HEK293 (cell line): Measurements from ENCODE around the gene ALDH7A1.

ENCODE experiments used
- CTCF ChIA-PET: fragments of 350-600 bp; formaldehyde crosslinking; extraction: SDS; loops from one replicate; lab custom pipeline; 2021; ENCODE audit warnings: antibody characterized with exemption; lab: Yijun Ruan, JAX
- POLR2A ChIA-PET: fragments of 300-600 bp; formaldehyde crosslinking; extraction: SDS; loops from one replicate; lab custom pipeline; 2020; ENCODE audit warnings: antibody characterized with exemption, inconsistent platforms; lab: Yijun Ruan, JAX
- H3K27ac ChIP-seq: fragments of 200-500 bp; sonication (Bioruptor generic); 2 replicates; pipeline ENCODE4 v1.5.1; 2014; ENCODE audit warnings: low read depth, low read length, control low read depth, inconsistent platforms; ENCODE audit errors: extremely low read depth
- H3K36me3 ChIP-seq, 2 experiments: fragments of 200-500 bp in 1 of 2; sonication (Bioruptor generic) in 1 of 2; 1 replicate in 1 of 2; 2 replicates in 1 of 2; pipeline ENCODE4 v1.5.1; 2014 to 2017; ENCODE audit warnings: inconsistent platforms in 2 of 2, low read length in 2 of 2; ENCODE audit not compliant: control insufficient read depth in 2 of 2, insufficient read depth in 1 of 2
- H3K4me1 ChIP-seq: fragments of 200-500 bp; sonication (Bioruptor generic); 2 replicates; pipeline ENCODE4 v1.5.1; 2014; ENCODE audit warnings: mild to moderate bottlenecking, low read length, inconsistent platforms; ENCODE audit not compliant: control insufficient read depth, insufficient read depth
- H3K4me3 ChIP-seq: 2 replicates; pipeline ENCODE4 v1.5.1; 2011; ENCODE audit warnings: low read depth, mild to moderate bottlenecking, control low read depth, low read length, moderate library complexity
- H3K9me3 ChIP-seq: fragments of 200-500 bp; sonication (Bioruptor generic); 2 replicates; pipeline ENCODE4 v1.5.1; 2014; ENCODE audit warnings: low read depth, low read length, inconsistent platforms; ENCODE audit not compliant: control insufficient read depth, insufficient read depth
- BCL11A ChIP-seq: fragments of 450-650 bp; formaldehyde crosslinking; IDR thresholded peaks from 2 replicates; pipeline ENCODE4 v1.5.1; 2016; ENCODE audit warnings: low read depth, missing biosample characterization, missing genetic modification characterization
- IKZF3 ChIP-seq: fragments of 450-650 bp; IDR thresholded peaks from 2 replicates; pipeline ENCODE4 v1.5.0; 2018; ENCODE audit warnings: missing biosample characterization, mild to moderate bottlenecking, missing genetic modification characterization, moderate library complexity
- KLF8 ChIP-seq: fragments of 450-650 bp; formaldehyde crosslinking; IDR thresholded peaks from 2 replicates; pipeline ENCODE4 v1.5.1; 2016; ENCODE audit warnings: missing biosample characterization, missing genetic modification characterization
- MZF1 ChIP-seq: fragments of 450-650 bp; formaldehyde crosslinking; IDR thresholded peaks from 2 replicates; pipeline ENCODE4 v1.5.1; 2017; ENCODE audit warnings: missing biosample characterization, missing genetic modification characterization, borderline replicate concordance
- OSR2 ChIP-seq: fragments of 450-650 bp; formaldehyde crosslinking; IDR thresholded peaks from 2 replicates; pipeline ENCODE4 v1.5.1; 2016; ENCODE audit warnings: missing biosample characterization, missing genetic modification characterization
- PRDM1 ChIP-seq: fragments of 450-650 bp; formaldehyde crosslinking; IDR thresholded peaks from 2 replicates; pipeline ENCODE4; 2016; ENCODE audit warnings: missing biosample characterization, missing genetic modification characterization
- SETDB1 ChIP-seq: IDR thresholded peaks from one replicate; pipeline ENCODE4 v1.6.1; 2017; ENCODE audit warnings: mild to moderate bottlenecking, low read length, moderate library complexity, mixed read lengths; ENCODE audit not compliant: insufficient read length
- WT1 ChIP-seq: fragments of 450-650 bp; formaldehyde crosslinking; IDR thresholded peaks from 2 replicates; pipeline ENCODE4 v1.5.1; 2016; ENCODE audit warnings: missing biosample characterization, missing genetic modification characterization
- ZBTB20 ChIP-seq: fragments of 450-650 bp; formaldehyde crosslinking; IDR thresholded peaks from 2 replicates; pipeline ENCODE4 v1.5.1; 2016; ENCODE audit warnings: missing biosample characterization, missing genetic modification characterization
- ZBTB44 ChIP-seq: fragments of 450-650 bp; IDR thresholded peaks from 2 replicates; pipeline ENCODE4 v1.5.1; 2018; ENCODE audit warnings: missing biosample characterization, mild to moderate bottlenecking, missing genetic modification characterization
- ZEB2 ChIP-seq: fragments of 450-650 bp; formaldehyde crosslinking; IDR thresholded peaks from 2 replicates; pipeline ENCODE4 v1.5.1; 2016; ENCODE audit warnings: missing biosample characterization, missing genetic modification characterization
- ZFP3 ChIP-seq: fragments of 450-650 bp; formaldehyde crosslinking; IDR thresholded peaks from 2 replicates; pipeline ENCODE4 v1.5.1; 2016; ENCODE audit warnings: low read depth, missing biosample characterization, missing genetic modification characterization
- ZNF146 ChIP-seq: fragments of 450-650 bp; formaldehyde crosslinking; IDR thresholded peaks from 2 replicates; pipeline ENCODE4 v1.5.1; 2016; ENCODE audit warnings: missing biosample characterization, missing genetic modification characterization
- ZNF211 ChIP-seq: fragments of 450-650 bp; formaldehyde crosslinking; IDR thresholded peaks from 2 replicates; pipeline ENCODE4 v1.5.1; 2016; ENCODE audit warnings: low read depth, missing biosample characterization, missing genetic modification characterization
- ZNF221 ChIP-seq: fragments of 450-650 bp; formaldehyde crosslinking; IDR thresholded peaks from 2 replicates; pipeline ENCODE4 v1.5.1; 2017; ENCODE audit warnings: missing biosample characterization, missing genetic modification characterization, borderline replicate concordance
- ZNF223 ChIP-seq: fragments of 450-650 bp; formaldehyde crosslinking; IDR thresholded peaks from 2 replicates; pipeline ENCODE4 v1.5.1; 2016; ENCODE audit warnings: missing biosample characterization, missing genetic modification characterization
- ZNF23 ChIP-seq: fragments of 450-650 bp; formaldehyde crosslinking; IDR thresholded peaks from 2 replicates; pipeline ENCODE4 v1.5.1; 2016; ENCODE audit warnings: missing biosample characterization, missing genetic modification characterization, borderline replicate concordance
- ZNF302 ChIP-seq: fragments of 450-650 bp; formaldehyde crosslinking; IDR thresholded peaks from 2 replicates; pipeline ENCODE4 v1.5.1; 2016; ENCODE audit warnings: missing biosample characterization, missing genetic modification characterization, low read depth
- ZNF560 ChIP-seq: fragments of 450-650 bp; formaldehyde crosslinking; IDR thresholded peaks from 2 replicates; pipeline ENCODE4 v1.5.1; 2017; ENCODE audit warnings: missing biosample characterization, missing genetic modification characterization, borderline replicate concordance
- ZNF585B ChIP-seq: fragments of 450-650 bp; formaldehyde crosslinking; IDR thresholded peaks from 2 replicates; pipeline ENCODE4 v1.5.1; 2016; ENCODE audit warnings: missing biosample characterization, missing genetic modification characterization
- ZNF610 ChIP-seq: fragments of 450-650 bp; formaldehyde crosslinking; IDR thresholded peaks from 2 replicates; pipeline ENCODE4 v1.5.1; 2016; ENCODE audit warnings: missing biosample characterization, missing genetic modification characterization, borderline replicate concordance
- ZNF701 ChIP-seq: fragments of 450-650 bp; formaldehyde crosslinking; IDR thresholded peaks from 2 replicates; pipeline ENCODE4 v1.5.1; 2016; ENCODE audit warnings: missing biosample characterization, missing genetic modification characterization
- ZNF707 ChIP-seq: fragments of 450-650 bp; formaldehyde crosslinking; IDR thresholded peaks from 2 replicates; pipeline ENCODE4 v1.5.1; 2016; ENCODE audit warnings: missing biosample characterization, missing genetic modification characterization
- ZNF791 ChIP-seq: fragments of 450-650 bp; formaldehyde crosslinking; IDR thresholded peaks from 2 replicates; pipeline ENCODE4 v1.5.1; 2016; ENCODE audit warnings: missing biosample characterization, missing genetic modification characterization
- ZXDB ChIP-seq: fragments of 450-650 bp; formaldehyde crosslinking; IDR thresholded peaks from 2 replicates; pipeline ENCODE4 v1.5.1; 2016; ENCODE audit warnings: missing biosample characterization, missing genetic modification characterization
- TF ChIP-seq, protein P1 (sequence below): fragments of 450-650 bp; formaldehyde crosslinking; IDR thresholded peaks from 2 replicates; pipeline ENCODE4 v1.5.1; 2016; ENCODE audit warnings: missing biosample characterization, missing genetic modification characterization
- TF ChIP-seq, protein P2 (sequence below): fragments of 450-650 bp; formaldehyde crosslinking; IDR thresholded peaks from 2 replicates; pipeline ENCODE4 v1.5.1; 2016; ENCODE audit warnings: missing biosample characterization, missing genetic modification characterization
- TF ChIP-seq, protein P3 (sequence below): fragments of 450-650 bp; formaldehyde crosslinking; IDR thresholded peaks from 2 replicates; pipeline ENCODE4 v1.5.1; 2017; ENCODE audit warnings: missing biosample characterization, missing genetic modification characterization
- TF ChIP-seq, protein P4 (sequence below): fragments of 450-650 bp; formaldehyde crosslinking; IDR thresholded peaks from 2 replicates; pipeline ENCODE4 v1.5.1; 2016; ENCODE audit warnings: missing biosample characterization, missing genetic modification characterization

The ALDH7A1 gene

DNA sequence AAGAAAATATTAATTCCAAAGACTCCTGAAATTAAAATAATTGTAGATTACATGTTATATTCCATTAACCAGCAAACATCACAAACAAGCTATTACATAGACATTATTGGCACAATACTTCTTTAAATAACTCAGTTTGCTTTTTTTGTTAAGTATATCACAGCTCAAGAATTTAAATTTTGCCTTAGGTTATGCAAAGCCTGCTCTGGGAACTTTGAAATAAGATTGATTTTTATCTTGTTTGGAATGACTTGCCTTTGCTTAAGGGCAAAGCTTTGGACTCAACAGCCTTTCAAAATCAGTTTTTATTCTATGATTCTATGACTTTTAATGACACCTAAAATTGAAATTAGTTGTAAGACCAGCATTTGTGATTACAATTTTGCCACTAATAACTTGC, 78.2 kb downstream of the ALDH7A1 start (continued):
- TF ChIP-seq, protein P1, sequence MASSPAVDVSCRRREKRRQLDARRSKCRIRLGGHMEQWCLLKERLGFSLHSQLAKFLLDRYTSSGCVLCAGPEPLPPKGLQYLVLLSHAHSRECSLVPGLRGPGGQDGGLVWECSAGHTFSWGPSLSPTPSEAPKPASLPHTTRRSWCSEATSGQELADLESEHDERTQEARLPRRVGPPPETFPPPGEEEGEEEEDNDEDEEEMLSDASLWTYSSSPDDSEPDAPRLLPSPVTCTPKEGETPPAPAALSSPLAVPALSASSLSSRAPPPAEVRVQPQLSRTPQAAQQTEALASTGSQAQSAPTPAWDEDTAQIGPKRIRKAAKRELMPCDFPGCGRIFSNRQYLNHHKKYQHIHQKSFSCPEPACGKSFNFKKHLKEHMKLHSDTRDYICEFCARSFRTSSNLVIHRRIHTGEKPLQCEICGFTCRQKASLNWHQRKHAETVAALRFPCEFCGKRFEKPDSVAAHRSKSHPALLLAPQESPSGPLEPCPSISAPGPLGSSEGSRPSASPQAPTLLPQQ, result no peak

DNA sequence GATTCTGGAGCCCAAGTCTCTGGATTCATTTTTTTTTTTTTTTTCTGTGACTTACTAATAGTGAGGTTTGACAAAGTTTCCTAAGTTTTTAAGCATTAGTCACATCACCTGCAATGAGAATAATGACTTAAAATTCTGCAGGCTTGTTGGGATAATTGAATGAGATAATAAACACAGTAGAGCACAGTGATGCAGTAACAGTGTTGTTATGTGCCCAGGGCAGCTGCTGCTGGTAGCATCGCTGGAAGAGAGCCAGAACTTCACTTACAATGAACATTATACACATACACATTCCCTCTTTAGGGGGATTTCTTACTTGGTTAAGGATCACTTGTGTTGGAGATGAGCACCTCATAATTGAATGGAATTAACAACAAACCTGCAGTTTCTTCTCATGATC, 78.9 kb downstream of the ALDH7A1 start:
- ChIA-PET POLR2A (no interaction called here), CTCF (interaction anchor here (0.6 to 3.9 kb wide), 2 partner anchors 16 to 19 kb away, joined by 5 to 28 read pairs; no protein-coding TSS in a partner anchor)
- H3K4me3 ChIP-seq, result no peak overlapping the region
- no peaks in the 10 kb centered on the region for H3K9me3 ChIP-seq
- H3K27ac ChIP-seq, result peak overlapping the region; percentile 66
- no peaks in the 10 kb centered on the region for H3K36me3 ChIP-seq
- peaks cover 29% of the 10 kb centered on the region for H3K4me1 ChIP-seq
- TF ChIP-seq ZNF211 (tag by site-specific recombination) (no peak), ZNF610 (tag by site-specific recombination) (no peak), ZNF146 (tag by site-specific recombination) (no peak), KLF8 (peak; percentile 40; the same call in 1 of the 2 replicates), ZNF707 (tag by site-specific recombination) (no peak), IKZF3 (tag by site-specific recombination) (peak; percentile 46; the same call in 1 of the 2 replicates), WT1 (tag by site-specific recombination) (peak; percentile 78), ZBTB44 (peak; percentile 92), ZFP3 (tag by site-specific recombination) (no peak), PRDM1 (tag by site-specific recombination) (0 out of 2 replicates have a peak, but pooled peaks have one; percentile 30), ZNF221 (tag by site-specific recombination) (no peak), ZNF23 (no peak), OSR2 (tag by site-specific recombination) (peak; percentile 93), BCL11A (tag by site-specific recombination) (no peak), SETDB1 (no peak), ZEB2 (peak; percentile 43; the same call in 1 of the 2 replicates), ZXDB (tag by site-specific recombination) (peak; percentile 27; the same call in 1 of the 2 replicates), ZNF302 (tag by site-specific recombination) (no peak), ZNF585B (tag by site-specific recombination) (no peak), ZBTB20 (tag by site-specific recombination) (peak; percentile 82), ZNF701 (tag by site-specific recombination) (no peak), ZNF560 (no peak), ZNF791 (tag by site-specific recombination) (no peak), ZNF223 (no peak), MZF1 (tag by site-specific recombination) (peak; percentile 100)
- TF ChIP-seq, protein P1, result 0 out of 2 replicates have a peak, but pooled peaks have one; percentile 14
- TF ChIP-seq, protein P2, sequence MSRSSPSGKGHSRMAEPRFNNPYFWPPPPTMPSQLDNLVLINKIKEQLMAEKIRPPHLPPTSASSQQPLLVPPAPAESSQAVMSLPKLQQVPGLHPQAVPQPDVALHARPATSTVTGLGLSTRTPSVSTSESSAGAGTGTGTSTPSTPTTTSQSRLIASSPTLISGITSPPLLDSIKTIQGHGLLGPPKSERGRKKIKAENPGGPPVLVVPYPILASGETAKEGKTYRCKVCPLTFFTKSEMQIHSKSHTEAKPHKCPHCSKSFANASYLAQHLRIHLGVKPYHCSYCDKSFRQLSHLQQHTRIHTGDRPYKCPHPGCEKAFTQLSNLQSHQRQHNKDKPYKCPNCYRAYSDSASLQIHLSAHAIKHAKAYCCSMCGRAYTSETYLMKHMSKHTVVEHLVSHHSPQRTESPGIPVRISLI, result 0 out of 2 replicates have a peak, but pooled peaks have one; percentile 25
- TF ChIP-seq, protein P3, sequence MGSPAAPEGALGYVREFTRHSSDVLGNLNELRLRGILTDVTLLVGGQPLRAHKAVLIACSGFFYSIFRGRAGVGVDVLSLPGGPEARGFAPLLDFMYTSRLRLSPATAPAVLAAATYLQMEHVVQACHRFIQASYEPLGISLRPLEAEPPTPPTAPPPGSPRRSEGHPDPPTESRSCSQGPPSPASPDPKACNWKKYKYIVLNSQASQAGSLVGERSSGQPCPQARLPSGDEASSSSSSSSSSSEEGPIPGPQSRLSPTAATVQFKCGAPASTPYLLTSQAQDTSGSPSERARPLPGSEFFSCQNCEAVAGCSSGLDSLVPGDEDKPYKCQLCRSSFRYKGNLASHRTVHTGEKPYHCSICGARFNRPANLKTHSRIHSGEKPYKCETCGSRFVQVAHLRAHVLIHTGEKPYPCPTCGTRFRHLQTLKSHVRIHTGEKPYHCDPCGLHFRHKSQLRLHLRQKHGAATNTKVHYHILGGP (tag by site-specific recombination), result no peak
- TF ChIP-seq, protein P4, sequence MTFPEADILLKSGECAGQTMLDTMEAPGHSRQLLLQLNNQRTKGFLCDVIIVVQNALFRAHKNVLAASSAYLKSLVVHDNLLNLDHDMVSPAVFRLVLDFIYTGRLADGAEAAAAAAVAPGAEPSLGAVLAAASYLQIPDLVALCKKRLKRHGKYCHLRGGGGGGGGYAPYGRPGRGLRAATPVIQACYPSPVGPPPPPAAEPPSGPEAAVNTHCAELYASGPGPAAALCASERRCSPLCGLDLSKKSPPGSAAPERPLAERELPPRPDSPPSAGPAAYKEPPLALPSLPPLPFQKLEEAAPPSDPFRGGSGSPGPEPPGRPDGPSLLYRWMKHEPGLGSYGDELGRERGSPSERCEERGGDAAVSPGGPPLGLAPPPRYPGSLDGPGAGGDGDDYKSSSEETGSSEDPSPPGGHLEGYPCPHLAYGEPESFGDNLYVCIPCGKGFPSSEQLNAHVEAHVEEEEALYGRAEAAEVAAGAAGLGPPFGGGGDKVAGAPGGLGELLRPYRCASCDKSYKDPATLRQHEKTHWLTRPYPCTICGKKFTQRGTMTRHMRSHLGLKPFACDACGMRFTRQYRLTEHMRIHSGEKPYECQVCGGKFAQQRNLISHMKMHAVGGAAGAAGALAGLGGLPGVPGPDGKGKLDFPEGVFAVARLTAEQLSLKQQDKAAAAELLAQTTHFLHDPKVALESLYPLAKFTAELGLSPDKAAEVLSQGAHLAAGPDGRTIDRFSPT (tag by site-specific recombination), result no peak
